Immature natural killer cell (primary cell): ENCODE measurements around the gene CHRDL2. TPM values are rescaled to one million over a fixed set of nuclear protein-coding genes. Genes with fewer than 3 reads are reported as not detected.

Experiments used
- DNase-seq, 3 donors: peaks; one replicate each; pipeline ENCODE4 v3.0.0; 2022; ENCODE audit warnings: mixed read lengths in 1 of 3
- H3K27ac Mint-ChIP-seq, 6 donors: one replicate each; pipeline ENCODE4 v1.8.0; 2020; ENCODE audit warnings: mixed read lengths in 6 of 6, mild to moderate bottlenecking in 5 of 6, inconsistent platforms in 4 of 6, moderate library complexity in 3 of 6
- H3K27me3 Mint-ChIP-seq, 3 donors: one replicate each; pipeline ENCODE4 v1.8.0; 2020 to 2021; ENCODE audit warnings: low read depth in 3 of 3, mild to moderate bottlenecking in 3 of 3, mixed read lengths in 3 of 3, moderate library complexity in 3 of 3, inconsistent platforms in 1 of 3
- H3K36me3 Mint-ChIP-seq, 3 donors: one replicate each; pipeline ENCODE4 v1.8.0; 2020; ENCODE audit warnings: mixed read lengths in 3 of 3, inconsistent platforms in 2 of 3, mild to moderate bottlenecking in 2 of 3
- H3K4me1 Mint-ChIP-seq, 2 donors: one replicate each; pipeline ENCODE4 v1.8.0; 2020; ENCODE audit warnings: inconsistent platforms in 2 of 2, mild to moderate bottlenecking in 2 of 2, mixed read lengths in 2 of 2, moderate library complexity in 1 of 2
- H3K4me3 Mint-ChIP-seq, 5 donors: one replicate each; pipeline ENCODE4 v1.8.0; 2020; ENCODE audit warnings: mild to moderate bottlenecking in 5 of 5, mixed read lengths in 5 of 5, inconsistent platforms in 3 of 5, moderate library complexity in 3 of 5
- H3K9me3 Mint-ChIP-seq, 6 donors: one replicate each; pipeline ENCODE4 v1.8.0; 2020; ENCODE audit warnings: mild to moderate bottlenecking in 6 of 6, mixed read lengths in 6 of 6, inconsistent platforms in 4 of 6, moderate library complexity in 3 of 6
- polyA plus RNA-seq, 3 donors: library from polyadenylated mRNA; unstranded; fragments of 300-500 nt; fragmentation: Illumina TruSeq; gene quantifications; one replicate each; pipeline ENCODE4 v1.2.3, GENCODE V29; 2021

CHRDL2 gene
- polyA plus RNA-seq, 3 donors from 2014 or later = not detected

- no peak overlapping the region for H3K27ac Mint-ChIP-seq
- peaks cover 0 to 4% (median 0%) of the 10 kb centered on the region in 3 donors for H3K36me3 Mint-ChIP-seq
- no peak for DNase-seq
- no peaks in the 10 kb centered on the region for H3K9me3 Mint-ChIP-seq
- peak overlapping the region in 3 of 5 donors; percentile 22 to 38 (median 38) for H3K4me3 Mint-ChIP-seq
- peaks cover 0 to 3% of the 10 kb centered on the region in 2 donors for H3K4me1 Mint-ChIP-seq
- peaks cover 3 to 8% (median 4%) of the 10 kb centered on the region in 3 donors for H3K27me3 Mint-ChIP-seq
These were observed 47.9 kb downstream of the CHRDL2 start for GRCh38 chr11:74683279-74683871.

GRCh38 chr11:74682731-74683278 lies 48.4 kb downstream of the CHRDL2 start:
- Mint-ChIP-seq H3K4me3 (peak overlapping the region in 2 of 5 donors; percentile 33 to 38), H3K27me3 (peaks cover 3 to 8% (median 3%) of the 10 kb centered on the region in 3 donors), H3K36me3 (peaks cover 0 to 4% (median 0%) of the 10 kb centered on the region in 3 donors), H3K27ac (no peak overlapping the region), H3K4me1 (peaks cover 0 to 3% of the 10 kb centered on the region in 2 donors), H3K9me3 (no peaks in the 10 kb centered on the region)
- DNase-seq = no peak

DNA sequence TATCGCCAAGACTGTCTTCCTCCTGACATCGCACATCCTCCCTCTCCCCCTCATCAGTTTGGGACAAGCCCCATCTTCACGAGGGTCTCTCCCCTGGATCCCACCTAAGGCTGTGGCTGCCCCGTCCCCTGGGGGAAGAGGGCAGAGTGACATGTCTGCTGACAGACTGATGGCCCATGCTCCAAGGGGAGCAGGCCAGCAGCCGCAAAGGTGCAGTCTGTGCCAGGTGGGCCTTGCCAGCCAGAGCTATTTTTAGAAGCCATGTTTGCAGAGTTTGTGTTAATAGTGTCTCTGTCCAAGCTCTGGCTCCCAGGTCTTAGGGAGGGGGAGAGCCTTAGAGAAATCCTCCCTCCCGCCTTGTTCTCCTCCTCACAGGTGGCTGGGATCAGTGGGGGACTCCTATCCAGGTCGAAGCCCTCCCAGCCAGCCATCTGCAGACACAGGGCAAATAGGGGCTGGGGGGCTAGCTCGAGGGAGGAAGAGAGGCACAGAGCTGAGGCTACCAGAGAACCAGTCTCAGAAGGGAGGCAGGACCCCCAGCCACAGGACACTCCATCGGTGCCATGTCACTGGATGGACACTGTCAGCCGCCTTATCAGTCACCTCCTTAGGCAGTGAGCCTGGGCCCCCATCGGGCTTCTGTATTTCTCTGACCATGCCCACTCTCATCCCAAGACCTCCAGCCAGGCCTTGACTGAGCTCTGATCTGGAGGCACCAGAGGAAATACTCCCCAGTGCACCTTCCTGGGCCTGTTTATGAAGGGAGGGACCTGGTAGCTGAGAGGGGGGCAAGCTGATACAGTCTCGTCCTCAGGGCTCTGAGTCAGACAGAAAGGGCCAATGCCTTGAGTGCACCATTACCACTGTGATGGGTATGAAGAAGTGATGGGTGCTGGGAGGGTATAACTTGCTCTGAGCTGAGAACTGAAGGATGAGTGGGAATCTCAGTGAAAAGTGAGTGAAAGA lies 49.3 kb downstream of the CHRDL2 start:
- no peak for DNase-seq
- Mint-ChIP-seq H3K4me1 (peaks cover 0 to 3% of the 10 kb centered on the region in 2 donors), H3K36me3 (peaks cover 0 to 4% (median 0%) of the 10 kb centered on the region in 3 donors), H3K27me3 (peaks cover 3 to 8% (median 3%) of the 10 kb centered on the region in 3 donors), H3K27ac (no peak overlapping the region), H3K4me3 (no peak overlapping the region), H3K9me3 (no peaks in the 10 kb centered on the region)

GRCh38 chr11:74680703-74681531 lies 50.3 kb downstream of the CHRDL2 start:
- Mint-ChIP-seq H3K36me3 (no peaks in the 10 kb centered on the region), H3K27ac (no peak overlapping the region), H3K9me3 (no peaks in the 10 kb centered on the region), H3K4me1 (peaks cover 0 to 3% of the 10 kb centered on the region in 2 donors), H3K4me3 (no peak overlapping the region), H3K27me3 (peaks cover 3 to 8% (median 3%) of the 10 kb centered on the region in 3 donors)
- no peak for DNase-seq

DNA sequence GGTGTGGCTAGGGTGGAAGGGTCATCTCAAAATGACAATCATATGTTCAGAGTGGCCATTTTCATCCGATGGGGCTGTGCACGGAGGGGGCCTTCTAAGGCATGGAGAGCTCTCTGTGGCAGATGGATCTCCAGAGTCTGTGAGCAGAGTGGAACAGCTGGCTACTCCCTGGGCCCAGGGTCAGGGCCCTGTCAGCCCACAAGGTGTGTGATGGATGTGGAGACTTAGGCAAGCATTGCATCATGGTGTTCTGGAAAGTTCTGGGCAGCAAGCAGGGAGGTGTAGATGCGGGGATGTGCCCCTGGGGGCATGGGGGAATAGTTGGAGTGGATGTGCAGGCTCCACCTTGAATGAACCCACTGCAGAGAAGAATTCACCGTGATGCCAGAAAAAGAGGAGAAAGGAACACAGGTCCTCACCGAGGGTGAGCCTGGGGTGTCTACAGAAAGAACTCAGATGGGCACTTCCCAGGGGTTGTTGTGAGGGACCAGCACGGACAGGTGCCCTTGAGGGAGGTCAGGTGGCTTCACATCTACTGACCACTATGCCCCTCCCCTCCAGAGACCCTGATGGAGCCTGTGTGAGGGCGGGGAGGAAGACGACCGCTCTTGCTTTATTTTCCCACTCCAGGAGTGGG lies 51.1 kb downstream of the CHRDL2 start:
- Mint-ChIP-seq H3K36me3 (no peaks in the 10 kb centered on the region), H3K27ac (no peak overlapping the region)

DNA sequence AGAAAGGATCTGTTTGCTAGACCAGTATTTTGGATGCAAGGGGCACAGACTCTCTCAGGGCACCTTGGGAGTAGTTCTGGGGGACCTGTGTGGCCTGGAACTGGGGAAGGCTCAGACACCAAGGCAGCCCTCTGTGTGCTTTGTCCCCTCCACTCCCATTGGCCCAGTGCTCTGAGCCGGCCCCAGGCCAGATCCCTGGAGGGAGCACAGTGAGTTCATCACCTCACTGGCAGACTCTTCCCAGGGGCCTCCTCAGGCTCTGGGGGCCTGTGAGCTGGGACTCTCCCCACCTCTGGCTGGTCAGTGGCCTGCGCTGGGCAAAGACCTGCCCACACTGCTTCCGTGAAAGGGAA lies 51.7 kb downstream of the CHRDL2 start:
- H3K4me3 Mint-ChIP-seq = no peak overlapping the region
- H3K4me1 Mint-ChIP-seq = peaks cover 0 to 3% of the 10 kb centered on the region in 2 donors
- H3K27me3 Mint-ChIP-seq = peaks cover 3 to 8% (median 3%) of the 10 kb centered on the region in 3 donors
- DNase-seq = no peak
- H3K27ac Mint-ChIP-seq = no peak overlapping the region
- H3K9me3 Mint-ChIP-seq = no peaks in the 10 kb centered on the region
- H3K36me3 Mint-ChIP-seq = no peaks in the 10 kb centered on the region

More for the DNA sequence above, 51.1 kb downstream of the CHRDL2 start:
- H3K4me3 Mint-ChIP-seq = no peak overlapping the region
- peaks cover 0 to 3% of the 10 kb centered on the region in 2 donors for H3K4me1 Mint-ChIP-seq
- no peak for DNase-seq
- H3K27me3 Mint-ChIP-seq = peaks cover 3 to 8% (median 3%) of the 10 kb centered on the region in 3 donors
- H3K9me3 Mint-ChIP-seq = no peaks in the 10 kb centered on the region

DNA sequence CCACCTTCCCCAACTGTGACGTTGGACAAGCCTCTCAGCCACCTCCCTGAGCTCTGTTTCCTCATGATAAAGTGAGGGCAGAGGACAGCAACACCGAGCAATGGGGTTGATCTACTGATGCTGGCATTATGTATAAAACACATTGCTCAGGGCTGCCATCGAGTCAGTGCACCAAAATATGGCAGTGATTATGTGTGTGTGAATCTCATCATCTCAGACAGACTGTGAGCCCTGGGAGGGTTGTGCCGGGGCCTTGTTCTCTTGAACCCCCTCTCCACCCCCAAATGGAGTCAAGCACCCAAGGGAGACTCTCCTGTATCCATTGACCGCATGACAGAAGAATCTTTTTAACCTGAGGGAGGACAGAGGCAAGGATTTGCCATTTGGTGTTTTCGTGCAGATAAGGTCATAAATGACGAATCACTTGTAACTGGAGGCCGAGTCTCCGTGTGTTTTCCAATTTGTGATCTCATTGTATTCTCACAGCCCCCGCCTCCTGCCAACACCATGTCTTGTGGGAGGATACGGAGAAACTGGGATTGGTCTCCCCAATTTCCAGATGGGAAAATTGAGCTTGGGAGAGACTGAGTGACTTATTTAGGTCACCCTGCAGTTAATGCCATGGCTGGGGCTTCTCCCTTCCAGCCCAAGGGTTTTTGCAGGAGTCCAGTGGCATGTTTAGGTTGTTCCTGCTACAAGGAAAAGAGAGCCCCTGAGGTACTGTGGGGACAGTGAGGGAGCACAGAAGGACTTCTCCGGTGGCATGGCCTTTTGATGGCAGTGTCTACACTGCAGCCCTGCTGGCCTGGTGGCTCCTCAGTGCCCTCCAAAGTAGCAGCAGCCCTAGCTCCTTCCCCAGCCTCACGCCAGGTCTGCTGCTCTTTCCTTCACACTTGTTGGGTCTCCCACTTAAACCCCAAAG lies 52.4 kb downstream of the CHRDL2 start:
- no peak overlapping the region for H3K4me3 Mint-ChIP-seq
- H3K36me3 Mint-ChIP-seq = no peaks in the 10 kb centered on the region
- peaks cover 3 to 8% (median 3%) of the 10 kb centered on the region in 3 donors for H3K27me3 Mint-ChIP-seq
- DNase-seq = no peak
- no peak overlapping the region for H3K27ac Mint-ChIP-seq
- no peaks in the 10 kb centered on the region for H3K9me3 Mint-ChIP-seq
- peaks cover 0 to 2% of the 10 kb centered on the region in 2 donors for H3K4me1 Mint-ChIP-seq

DNA sequence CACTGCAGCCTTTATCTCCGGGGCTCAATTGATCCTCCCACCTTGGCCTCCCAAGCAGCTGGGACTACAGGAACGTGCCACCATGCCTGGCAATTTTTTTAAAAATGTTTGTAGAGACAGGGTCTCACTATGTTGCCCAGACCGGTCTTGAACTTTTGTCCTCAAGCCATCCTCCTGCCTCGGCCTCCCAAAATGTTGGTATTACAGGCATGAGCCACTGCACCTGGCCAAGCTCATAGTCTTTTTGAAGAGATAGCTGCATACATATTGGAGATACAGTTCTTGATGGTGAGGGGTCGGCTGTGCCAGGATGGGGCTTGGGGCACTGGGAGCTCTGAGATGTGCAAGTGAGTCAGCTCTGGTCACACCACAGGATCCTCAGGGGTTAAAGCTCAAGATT lies 53.2 kb downstream of the CHRDL2 start:
- DNase-seq = no peak
- Mint-ChIP-seq H3K27ac (no peak overlapping the region), H3K4me3 (no peak overlapping the region), H3K9me3 (no peaks in the 10 kb centered on the region), H3K36me3 (peaks cover 0 to 3% (median 0%) of the 10 kb centered on the region in 3 donors), H3K4me1 (peaks cover 0 to under 1% of the 10 kb centered on the region in 2 donors), H3K27me3 (peaks cover 2 to 7% (median 3%) of the 10 kb centered on the region in 3 donors)

DNA sequence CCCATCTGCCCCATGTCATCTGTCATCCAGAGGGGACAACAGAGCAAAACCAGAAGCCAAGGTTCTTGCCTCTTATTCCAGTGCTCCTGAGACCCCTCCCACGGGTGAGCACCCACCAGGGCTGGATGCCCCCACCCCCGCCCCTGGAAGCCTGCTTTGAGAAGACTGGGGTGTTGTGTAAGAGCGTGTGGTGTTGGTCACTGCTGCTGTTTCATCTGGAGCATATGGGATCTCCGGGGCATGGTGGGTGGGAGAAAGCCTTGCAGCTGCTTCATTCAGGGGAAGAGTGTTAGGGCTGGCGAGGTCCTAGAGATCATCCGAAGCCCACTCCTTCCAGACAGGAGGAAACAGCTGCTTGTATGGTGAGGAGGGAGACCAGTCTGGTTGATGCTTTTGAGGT lies 54.1 kb downstream of the CHRDL2 start:
- no peak overlapping the region for H3K4me3 Mint-ChIP-seq
- no peaks in the 10 kb centered on the region for H3K9me3 Mint-ChIP-seq
- peaks cover 0 to 3% (median 0%) of the 10 kb centered on the region in 3 donors for H3K36me3 Mint-ChIP-seq
- no peaks in the 10 kb centered on the region for H3K4me1 Mint-ChIP-seq
- H3K27ac Mint-ChIP-seq = no peak overlapping the region
- peaks cover 0 to 3% (median 0%) of the 10 kb centered on the region in 3 donors for H3K27me3 Mint-ChIP-seq
- no peak for DNase-seq

DNA sequence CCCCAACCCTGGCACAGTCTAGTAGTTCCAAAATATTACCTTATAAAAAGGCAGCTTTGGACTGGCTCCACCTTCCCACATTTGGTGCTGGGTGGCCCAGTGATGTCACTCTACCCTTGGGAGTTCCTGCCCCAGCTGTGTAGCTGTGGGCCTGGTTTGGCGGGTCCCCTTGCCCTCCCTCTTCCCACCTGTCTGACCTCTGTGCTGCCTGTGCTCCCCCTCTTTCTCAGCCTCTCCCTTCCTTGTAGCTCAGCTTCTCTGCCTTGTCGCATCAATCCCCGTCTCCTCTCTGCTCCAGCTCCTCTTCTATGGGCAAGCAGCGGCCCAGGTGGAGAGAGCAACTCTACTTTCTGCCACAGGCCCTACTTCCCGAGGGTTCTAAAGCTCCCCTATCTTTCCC lies 54.6 kb downstream of the CHRDL2 start:
- H3K36me3 Mint-ChIP-seq = peaks cover 0 to 3% (median 0%) of the 10 kb centered on the region in 3 donors
- no peak for DNase-seq
- no peaks in the 10 kb centered on the region for H3K4me1 Mint-ChIP-seq
- no peak overlapping the region for H3K4me3 Mint-ChIP-seq
- H3K27ac Mint-ChIP-seq = no peak overlapping the region
- peaks cover 0 to 3% (median 0%) of the 10 kb centered on the region in 3 donors for H3K27me3 Mint-ChIP-seq
- no peaks in the 10 kb centered on the region for H3K9me3 Mint-ChIP-seq

- H3K4me1 Mint-ChIP-seq = no peaks in the 10 kb centered on the region
These were observed 55.5 kb downstream of the CHRDL2 start for GRCh38 chr11:74675761-74676160.

DNA sequence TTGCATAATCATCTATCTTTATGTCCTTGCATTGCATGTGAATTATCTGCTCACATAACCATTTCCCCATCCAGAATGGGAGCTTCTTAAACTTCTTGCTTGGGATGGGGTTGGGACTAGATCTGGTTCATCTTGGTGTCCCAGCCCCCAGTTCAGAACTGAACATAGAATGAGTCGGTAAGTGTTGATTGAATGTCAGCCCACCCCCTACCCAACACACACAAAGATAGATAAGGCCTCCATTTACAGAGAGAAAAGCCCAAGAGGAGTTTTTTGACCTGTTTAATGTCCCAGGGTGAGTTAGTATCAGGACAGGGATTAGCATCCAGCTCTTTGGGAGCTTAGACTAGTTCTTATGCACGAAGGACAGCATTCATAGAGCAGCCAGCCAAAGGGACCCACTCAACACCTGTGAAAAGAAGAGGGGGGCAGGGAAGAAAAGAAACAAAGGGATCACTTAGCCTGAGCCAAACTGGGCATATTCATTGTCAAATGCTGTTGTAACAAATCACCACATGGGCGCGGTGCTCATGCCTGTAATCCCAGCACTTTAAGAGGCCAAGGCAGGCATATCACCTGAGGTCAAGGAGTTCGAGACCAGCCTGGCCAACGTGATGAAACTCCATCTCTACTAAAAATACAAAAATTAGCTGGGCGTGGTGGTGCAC lies 57.4 kb downstream of the CHRDL2 start:
- DNase-seq = no peak
- no peak overlapping the region for H3K4me3 Mint-ChIP-seq

More at GRCh38 chr11:74675761-74676160, 55.5 kb downstream of the CHRDL2 start:
- Mint-ChIP-seq H3K9me3 (no peaks in the 10 kb centered on the region), H3K27me3 (peaks cover 0 to 3% (median 0%) of the 10 kb centered on the region in 3 donors), H3K36me3 (peaks cover 0 to 3% (median 0%) of the 10 kb centered on the region in 3 donors), H3K27ac (no peak overlapping the region), H3K4me3 (no peak overlapping the region)
- DNase-seq = no peak

More for the DNA sequence above, 57.4 kb downstream of the CHRDL2 start:
- Mint-ChIP-seq H3K4me1 (no peaks in the 10 kb centered on the region), H3K27ac (no peak overlapping the region), H3K9me3 (no peaks in the 10 kb centered on the region), H3K27me3 (no peaks in the 10 kb centered on the region), H3K36me3 (peaks cover 0 to 3% (median 0%) of the 10 kb centered on the region in 3 donors)
